SH-SY5Y (cell line): ENCODE measurements around the gene ARHGEF37.

Experiments used
- GATA2 ChIP-seq: IDR thresholded peaks from 2 replicates; pipeline ENCODE4 v1.6.1; 2011; ENCODE audit warnings: mild to moderate bottlenecking, low read depth, low read length
- GATA3 ChIP-seq: IDR thresholded peaks from 2 replicates; pipeline ENCODE4 v1.6.1; 2011; ENCODE audit warnings: low read depth, mild to moderate bottlenecking, low read length, moderate library complexity

DNA sequence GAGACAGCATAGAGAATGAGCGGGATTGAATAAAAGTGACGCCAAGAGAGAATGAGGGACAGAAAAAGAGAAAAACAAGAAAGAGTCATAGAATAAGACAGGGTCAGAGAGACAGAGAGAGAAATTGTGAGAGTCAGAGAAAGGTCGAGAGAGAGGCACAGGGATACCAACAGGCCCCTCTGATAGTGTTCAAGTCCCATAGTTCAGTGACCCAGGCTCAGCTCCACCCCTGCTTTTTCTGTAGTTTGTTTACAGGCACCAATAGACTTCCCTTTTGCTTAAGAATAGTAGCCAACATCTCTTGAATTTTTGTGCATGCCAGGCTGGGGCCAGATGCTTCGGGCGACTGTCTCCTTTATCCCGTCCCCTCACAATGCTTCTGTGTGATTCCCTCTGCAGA, 62.5 kb downstream of the ARHGEF37 start:
- no peak for TF ChIP-seq GATA3
- no peak for TF ChIP-seq GATA2
